ENCODE data around the gene NUMBL. TPM values are rescaled to one million over a fixed set of nuclear protein-coding genes. Genes with fewer than 3 reads are reported as not detected.

NUMBL gene
- total RNA-seq, 2 donors from 2014 or later: 9.1 to 73.5 TPM

DNA sequence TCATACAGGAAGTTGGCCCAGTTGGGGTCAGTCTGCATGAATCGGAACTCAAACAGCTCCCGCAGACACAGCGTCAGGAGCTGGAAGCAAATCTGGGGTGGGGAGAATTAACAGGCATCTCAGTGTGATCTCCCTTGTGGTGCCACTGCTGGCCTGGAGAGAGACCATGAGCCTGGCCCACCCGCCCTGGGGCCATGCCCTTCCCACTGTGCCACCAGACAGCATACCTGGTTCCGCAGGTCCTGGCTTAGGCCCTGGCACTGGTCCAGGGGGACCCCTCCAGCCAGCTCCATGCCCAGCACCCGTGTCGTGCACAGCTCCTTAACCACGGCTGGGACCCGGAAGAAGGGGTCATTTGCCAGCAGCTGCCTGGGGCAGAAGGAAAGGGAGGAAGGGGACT lies 9.6 kb upstream of the NUMBL start:
- intact Hi-C loops (cut with DNase I): no loop called here
- Histone ChIP-seq H3K36me3 (replicated peaks in 1 of 2; ENCODE audit: insufficient read depth in 1 of 2, low read depth in 2 of 2) (peaks cover 0 to 24% of the 10 kb centered on the region in 2 donors), H3K4me3 (no peak overlapping the region), H3K27ac (no peak overlapping the region), H3K9me3 (no peaks in the 10 kb centered on the region), H3K27me3 (no peaks in the 10 kb centered on the region), H3K4me1 (no peaks in the 10 kb centered on the region)
- DNase-seq (no peak), ATAC-seq (no peak)
- WGBS, 2 donors: 93 to 100% methylated on average over 1 to 9 of the region's 9 CpGs
- no peak for TF ChIP-seq POLR2A (IDR thresholded peaks at IDR 0.05)
- TF ChIP-seq, protein P1, sequence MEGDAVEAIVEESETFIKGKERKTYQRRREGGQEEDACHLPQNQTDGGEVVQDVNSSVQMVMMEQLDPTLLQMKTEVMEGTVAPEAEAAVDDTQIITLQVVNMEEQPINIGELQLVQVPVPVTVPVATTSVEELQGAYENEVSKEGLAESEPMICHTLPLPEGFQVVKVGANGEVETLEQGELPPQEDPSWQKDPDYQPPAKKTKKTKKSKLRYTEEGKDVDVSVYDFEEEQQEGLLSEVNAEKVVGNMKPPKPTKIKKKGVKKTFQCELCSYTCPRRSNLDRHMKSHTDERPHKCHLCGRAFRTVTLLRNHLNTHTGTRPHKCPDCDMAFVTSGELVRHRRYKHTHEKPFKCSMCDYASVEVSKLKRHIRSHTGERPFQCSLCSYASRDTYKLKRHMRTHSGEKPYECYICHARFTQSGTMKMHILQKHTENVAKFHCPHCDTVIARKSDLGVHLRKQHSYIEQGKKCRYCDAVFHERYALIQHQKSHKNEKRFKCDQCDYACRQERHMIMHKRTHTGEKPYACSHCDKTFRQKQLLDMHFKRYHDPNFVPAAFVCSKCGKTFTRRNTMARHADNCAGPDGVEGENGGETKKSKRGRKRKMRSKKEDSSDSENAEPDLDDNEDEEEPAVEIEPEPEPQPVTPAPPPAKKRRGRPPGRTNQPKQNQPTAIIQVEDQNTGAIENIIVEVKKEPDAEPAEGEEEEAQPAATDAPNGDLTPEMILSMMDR (IDR thresholded peaks at IDR 0.05): no peak

DNA sequence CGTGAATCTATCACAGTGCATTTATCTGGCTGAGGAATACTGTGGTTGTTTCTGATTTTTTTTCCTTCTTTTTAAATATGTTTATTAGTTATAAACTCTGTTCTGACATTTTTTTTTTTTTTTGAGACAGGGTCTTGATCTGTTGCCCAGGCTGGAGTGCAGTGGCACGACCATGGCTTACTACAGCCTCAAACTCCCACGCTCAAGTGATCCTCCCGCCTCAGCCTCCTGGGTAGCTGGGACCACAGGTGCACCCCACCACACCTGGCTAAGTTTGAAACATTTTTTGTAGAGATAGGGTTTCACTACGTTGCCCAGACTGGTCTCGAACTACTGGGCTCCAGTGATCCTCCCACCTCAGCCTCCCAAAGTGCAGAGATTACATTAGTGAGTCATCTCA lies 6.6 kb upstream of the NUMBL start:
- 93 to 100% methylated on average over 6 of the region's 6 CpGs for WGBS, 2 donors
- no peak overlapping the region for H3K4me3 ChIP-seq
- no peaks in the 10 kb centered on the region for H3K9me3 ChIP-seq
- no peaks in the 10 kb centered on the region for H3K4me1 ChIP-seq
- no peak overlapping the region for H3K27ac ChIP-seq
- peaks cover 0 to 11% of the 10 kb centered on the region in 2 donors for H3K36me3 ChIP-seq (replicated peaks in 1 of 2; ENCODE audit: insufficient read depth in 1 of 2, low read depth in 2 of 2)
- H3K27me3 ChIP-seq: no peaks in the 10 kb centered on the region
- no peak for ATAC-seq
- TF ChIP-seq POLR2A (IDR thresholded peaks at IDR 0.05): no peak
- TF ChIP-seq, protein P1 (IDR thresholded peaks at IDR 0.05): no peak
- no peak for DNase-seq
- intact Hi-C loops (cut with DNase I): no loop called here

DNA sequence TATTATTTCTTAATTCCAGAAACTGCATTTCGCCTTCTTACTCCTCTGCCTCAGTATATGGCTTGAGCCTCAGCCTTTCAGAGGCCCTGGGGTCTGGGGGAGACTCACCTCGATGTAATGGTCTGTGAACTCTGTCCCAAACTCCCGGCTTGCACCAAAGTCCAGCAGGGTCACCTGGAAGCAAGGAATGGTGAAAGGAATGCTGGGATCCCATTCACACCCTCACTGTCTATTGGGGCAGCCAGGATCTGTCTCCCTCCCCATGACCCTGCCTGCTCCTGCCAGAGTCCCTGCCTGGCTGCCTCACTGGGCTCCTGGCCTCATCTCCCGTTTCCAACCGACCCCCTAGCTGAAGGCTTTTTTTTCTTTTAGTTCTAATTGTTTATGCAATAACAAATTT lies 5.4 kb upstream of the NUMBL start:
- ATAC-seq: no peak

DNA sequence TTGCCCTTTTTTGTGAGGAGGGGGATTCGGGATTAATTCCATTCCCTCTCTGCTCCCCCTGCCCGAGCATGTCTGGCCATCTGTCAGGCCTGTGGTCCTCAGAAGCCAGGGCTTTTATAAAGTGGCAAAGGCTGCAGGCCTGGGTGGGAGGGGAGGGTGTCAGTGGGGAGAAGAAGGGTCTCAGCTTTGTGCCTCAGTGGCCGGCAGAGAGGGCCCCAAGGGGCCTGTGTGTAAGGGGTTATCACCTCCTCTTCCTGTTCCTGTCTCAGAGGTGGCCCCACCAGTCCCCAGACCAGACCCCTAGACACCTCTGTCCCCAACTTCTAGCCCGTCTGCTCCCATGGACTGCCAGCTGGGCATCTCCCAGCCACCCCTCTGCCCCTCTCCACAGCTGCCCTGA lies 3.4 kb upstream of the NUMBL start:
- intact Hi-C loops (cut with DNase I): no loop called here

More for the DNA sequence above, 5.4 kb upstream of the NUMBL start:
- no peak for TF ChIP-seq POLR2A (IDR thresholded peaks at IDR 0.05)
- TF ChIP-seq, protein P1 (IDR thresholded peaks at IDR 0.05): no peak
- H3K9me3 ChIP-seq: no peaks in the 10 kb centered on the region
- intact Hi-C loops (cut with DNase I): no loop called here
- 89 to 90% methylated on average over 5 of the region's 5 CpGs for WGBS, 2 donors
- no peak for DNase-seq
- no peak overlapping the region for H3K27ac ChIP-seq
- no peaks in the 10 kb centered on the region for H3K27me3 ChIP-seq
- peaks cover 0 to 5% of the 10 kb centered on the region in 2 donors for H3K36me3 ChIP-seq (replicated peaks in 1 of 2; ENCODE audit: insufficient read depth in 1 of 2, low read depth in 2 of 2)
- no peak overlapping the region for H3K4me3 ChIP-seq
- peaks cover 10% of the 10 kb centered on the region for H3K4me1 ChIP-seq

More for the DNA sequence above, 3.4 kb upstream of the NUMBL start:
- 87 to 88% methylated on average over 4 of the region's 4 CpGs for WGBS, 2 donors
- Histone ChIP-seq H3K4me3 (no peak overlapping the region), H3K36me3 (replicated peaks in 1 of 2; ENCODE audit: insufficient read depth in 1 of 2, low read depth in 2 of 2) (peaks cover 0 to 3% of the 10 kb centered on the region in 2 donors), H3K4me1 (peaks cover 19% of the 10 kb centered on the region), H3K27ac (no peak overlapping the region), H3K27me3 (no peaks in the 10 kb centered on the region), H3K9me3 (no peaks in the 10 kb centered on the region)
- no peak for ATAC-seq
- DNase-seq: no peak
- TF ChIP-seq, protein P1 (IDR thresholded peaks at IDR 0.05): no peak
- no peak for TF ChIP-seq POLR2A (IDR thresholded peaks at IDR 0.05)

All from body of pancreas (tissue), 4 donors.